IPS-NIHi11 (cell line): ENCODE results near the gene LRP2.
"Not testable (repeated sequence)": the region's sequence is repeated elsewhere in the genome, so short reads cannot be mapped to it uniquely, and the experiment has no call there.

Experiments used
- DNase-seq: peaks from one replicate; pipeline ENCODE4 v3.0.0; 2012; ENCODE audit warnings: mixed read lengths, low spot score

The LRP2 gene

GRCh38 chr2:169175112-169175511 lies 187.2 kb downstream of the LRP2 start:
- DNase-seq: no peak

DNA sequence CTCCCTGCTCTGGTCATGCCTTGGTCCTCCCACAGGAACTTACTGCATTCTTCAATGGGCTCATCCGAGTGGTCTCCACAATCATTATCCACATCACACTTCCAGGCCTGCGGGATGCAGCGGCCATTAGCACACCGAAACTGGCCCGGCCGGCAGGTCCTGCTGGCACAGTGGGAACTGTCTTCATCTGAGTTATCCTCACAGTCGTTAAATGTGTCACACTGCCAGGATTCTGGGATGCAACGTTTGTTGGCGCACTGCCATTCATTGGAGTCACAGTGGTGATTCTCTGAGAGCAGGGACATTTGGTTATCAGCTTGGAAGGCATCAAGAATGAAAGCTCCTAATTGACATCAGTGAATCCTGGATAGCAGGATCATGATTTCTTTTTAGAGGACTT lies 188.5 kb downstream of the LRP2 start:
- DNase-seq: no peak

DNA sequence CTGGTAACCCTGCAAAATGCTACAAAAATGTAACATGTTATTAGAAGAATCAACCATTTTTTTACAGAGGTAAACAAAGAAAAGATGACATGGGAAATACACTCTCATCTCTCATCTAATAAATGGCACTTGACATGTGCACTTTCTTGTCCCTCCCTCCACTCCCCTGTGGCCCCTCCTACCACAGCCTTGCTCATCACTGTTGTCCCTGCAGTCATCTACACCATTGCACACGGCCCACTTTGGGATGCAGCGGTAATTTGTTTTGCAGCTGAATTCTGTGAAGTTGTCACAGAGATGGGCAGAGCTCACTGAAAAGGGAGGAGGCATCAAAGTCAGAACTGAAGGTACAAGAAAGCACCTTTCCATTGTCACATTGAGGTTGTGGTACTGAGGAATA lies 189.4 kb downstream of the LRP2 start:
- DNase-seq: no peak

- no peak for DNase-seq
Measured at GRCh38 chr2:169172151-169172735, 190.1 kb downstream of the LRP2 start.

DNA sequence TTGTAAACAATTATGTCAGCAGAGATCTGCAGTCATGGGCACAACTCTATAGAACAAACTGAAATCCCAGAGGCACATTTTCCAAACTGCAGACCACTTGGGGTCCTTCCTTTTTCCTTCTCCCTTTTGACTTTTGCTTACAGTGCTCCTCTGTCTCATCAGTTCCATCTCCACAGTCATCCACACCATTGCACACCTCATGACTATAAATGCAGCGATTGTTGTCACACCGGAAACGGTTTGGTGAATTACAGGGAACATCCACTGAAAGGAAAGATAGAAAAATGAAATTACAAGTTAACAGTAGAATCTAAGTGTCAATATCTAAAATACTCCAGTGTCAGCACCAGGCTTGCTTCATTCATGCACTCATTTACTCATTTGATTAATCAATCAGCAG lies 196.5 kb downstream of the LRP2 start:
- DNase-seq: no peak

GRCh38 chr2:169164311-169164710 lies 198.0 kb downstream of the LRP2 start:
- DNase-seq: no peak

DNA sequence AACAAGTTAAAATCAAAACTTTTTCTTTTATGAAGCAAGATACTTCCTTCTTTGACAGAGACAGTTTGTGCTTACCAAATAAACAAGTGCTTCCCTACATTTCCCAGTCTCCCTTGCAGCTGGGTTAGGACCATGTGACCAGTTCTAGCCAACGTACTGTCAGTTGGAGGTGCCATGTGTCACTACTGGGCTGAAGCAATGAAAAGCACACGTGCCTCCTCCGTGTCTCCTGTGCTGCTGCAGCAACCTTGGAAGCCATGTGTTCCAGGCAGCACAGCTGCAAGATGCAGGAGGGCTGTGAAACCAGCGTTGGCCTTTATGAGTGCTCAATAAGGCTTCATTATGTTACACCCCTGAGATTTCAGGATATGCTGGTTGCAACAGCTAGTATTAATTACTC lies 199.7 kb downstream of the LRP2 start:
- no peak for DNase-seq

DNA sequence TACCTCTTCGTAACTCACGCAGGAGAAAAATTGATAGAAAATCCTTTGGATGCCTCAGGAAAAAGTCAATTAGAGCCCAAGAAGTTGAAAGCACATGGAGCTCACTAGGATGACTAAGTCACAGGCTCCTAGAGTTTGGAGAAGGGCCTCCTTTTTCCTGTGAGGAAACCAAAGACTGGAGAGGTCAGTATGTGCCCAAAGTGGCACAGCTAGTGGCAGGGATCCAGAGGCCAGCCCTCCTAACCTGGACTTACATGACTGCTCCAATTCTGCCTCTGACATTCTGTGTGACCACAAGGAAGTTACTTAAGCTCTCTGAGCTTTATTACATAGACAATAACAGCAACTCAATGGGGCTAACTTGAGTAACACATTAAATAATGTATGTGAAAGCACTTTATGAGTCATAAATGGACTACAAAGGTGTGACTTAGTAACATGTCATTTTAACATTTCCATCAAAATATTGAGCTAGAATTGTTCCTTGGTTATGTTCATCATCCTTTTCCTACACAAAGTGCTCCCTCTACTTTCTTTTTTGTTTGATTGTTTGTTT lies 201.3 kb downstream of the LRP2 start:
- no peak for DNase-seq

DNA sequence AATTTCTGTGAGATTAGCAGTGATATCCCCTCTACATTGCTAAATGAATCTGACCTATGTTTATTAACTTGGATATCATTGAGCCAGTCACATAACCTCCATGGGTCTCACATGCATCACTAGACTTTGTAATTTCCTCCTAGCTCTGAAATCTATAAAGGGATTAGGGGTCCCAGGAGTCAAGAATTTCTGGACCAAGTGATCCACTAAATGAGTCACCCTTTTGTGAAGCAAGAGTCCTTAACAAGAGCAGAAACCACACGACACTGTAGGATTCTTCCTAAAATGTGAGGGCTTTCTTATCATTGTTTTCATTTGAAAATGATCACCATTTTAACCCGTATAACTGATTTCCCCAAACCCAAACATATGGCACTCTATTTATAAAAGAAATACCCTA lies 202.6 kb downstream of the LRP2 start:
- no peak for DNase-seq

DNA sequence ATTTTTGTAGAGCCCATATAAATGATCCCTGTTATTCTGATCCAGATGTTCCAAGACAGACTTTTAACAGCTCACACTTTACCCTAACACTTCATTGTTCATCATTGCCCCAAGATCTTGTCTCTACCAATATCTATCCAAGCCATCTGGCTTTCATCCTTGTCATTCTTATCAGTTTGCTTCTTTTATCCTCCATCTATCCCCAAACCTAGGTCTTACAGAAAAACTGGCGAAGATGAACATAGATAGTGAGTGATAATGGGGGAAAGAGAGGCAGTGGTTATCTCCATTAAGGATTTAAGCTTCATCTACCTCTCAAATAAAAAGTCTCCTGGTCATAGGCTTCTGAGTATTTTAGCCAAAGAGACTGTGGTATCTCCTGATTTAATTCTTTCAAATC lies 203.5 kb downstream of the LRP2 start:
- DNase-seq: no peak

GRCh38 chr2:169146220-169146619 lies 216.1 kb downstream of the LRP2 start:
- no peak for DNase-seq

GRCh38 chr2:169143998-169144397 lies 218.3 kb downstream of the LRP2 start:
- DNase-seq: no peak

DNA sequence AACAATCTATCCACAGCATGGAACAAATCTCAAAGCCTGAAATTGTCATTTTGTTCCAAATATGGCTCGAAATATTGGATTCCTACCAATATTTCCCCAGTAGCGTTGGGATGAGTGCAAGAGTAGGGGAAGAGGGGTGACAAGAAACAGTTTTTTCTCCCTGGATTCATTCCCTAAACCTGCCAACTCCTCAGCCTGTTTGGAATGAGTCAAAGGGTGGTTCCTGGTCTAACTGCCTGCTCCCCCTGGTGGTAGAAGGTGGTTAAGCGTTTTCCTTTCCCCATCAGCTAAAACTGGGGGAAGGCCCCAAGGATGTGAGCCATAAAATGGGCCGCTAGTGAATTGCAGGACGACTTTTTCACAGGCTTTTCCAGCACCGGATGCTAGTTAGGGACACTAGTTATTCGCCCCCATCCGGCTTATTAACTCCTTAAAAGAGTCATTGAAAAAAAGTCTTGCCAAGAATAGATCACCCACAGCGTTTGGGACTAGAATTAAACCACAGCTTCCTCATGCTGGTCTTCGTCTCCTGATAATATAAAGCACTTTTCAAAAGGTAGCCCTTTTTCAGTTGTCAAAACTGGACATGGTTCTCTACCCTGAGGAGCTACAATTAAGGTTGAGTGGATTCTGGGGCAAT lies 220.5 kb downstream of the LRP2 start:
- DNase-seq: peak; percentile 70

DNA sequence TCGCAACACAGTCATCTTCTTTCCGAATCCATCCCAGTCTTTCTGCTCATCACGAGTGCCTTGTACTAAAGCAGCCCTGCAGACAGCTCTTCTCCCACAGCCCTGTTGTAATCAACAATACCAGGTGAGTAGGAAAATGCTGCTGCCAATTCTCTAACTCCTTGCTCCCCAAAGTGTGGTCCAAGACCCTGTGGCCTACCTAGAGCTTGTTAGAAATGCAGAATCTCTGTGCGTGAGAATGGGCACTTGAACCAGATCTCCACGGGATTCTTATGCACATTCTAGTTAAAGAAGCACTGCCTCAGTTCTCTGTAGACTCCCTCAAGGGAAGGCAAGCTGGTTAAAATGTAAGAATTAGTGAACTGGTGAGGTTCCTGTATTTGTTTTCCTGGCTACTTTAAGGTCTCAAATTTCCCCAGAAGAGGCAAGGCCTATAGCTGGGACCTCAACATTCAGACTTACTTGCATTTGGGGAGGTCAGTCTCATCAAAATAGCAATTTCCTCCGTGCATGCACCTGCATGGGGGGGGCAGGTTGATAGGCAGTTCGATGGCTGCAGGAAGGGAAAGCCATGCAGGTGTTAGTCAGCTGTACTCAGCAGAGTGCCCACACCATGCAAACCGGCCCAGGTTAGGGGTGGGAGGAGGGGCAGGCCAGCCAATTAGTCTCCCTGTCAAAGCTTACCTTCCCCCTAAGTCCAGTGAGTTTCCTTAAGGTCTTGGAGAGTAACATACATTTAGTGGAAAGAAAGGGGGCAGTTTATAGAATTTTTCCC lies 222.2 kb downstream of the LRP2 start:
- no peak for DNase-seq

DNA sequence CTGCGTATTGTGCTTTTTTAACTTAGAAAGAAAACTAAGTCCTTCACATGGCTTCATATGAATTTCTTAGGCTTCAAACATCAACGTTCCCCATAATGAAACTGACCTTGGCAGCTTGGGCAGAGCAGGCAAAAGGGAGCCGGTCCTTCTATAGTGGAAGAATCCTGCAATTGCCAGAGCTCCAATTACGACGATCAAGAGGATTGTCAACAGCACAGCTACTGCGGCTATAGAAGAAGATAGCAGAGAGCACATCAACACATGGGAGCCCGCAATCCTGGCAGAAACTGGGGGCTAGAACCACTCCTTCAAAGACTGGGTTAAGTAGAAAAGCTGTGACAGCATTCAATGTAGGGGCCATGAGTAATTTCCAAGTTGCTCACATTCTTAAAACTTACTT lies 223.2 kb downstream of the LRP2 start:
- no peak for DNase-seq

GRCh38 chr2:169137924-169138323 lies 224.4 kb downstream of the LRP2 start:
- DNase-seq: no peak

DNA sequence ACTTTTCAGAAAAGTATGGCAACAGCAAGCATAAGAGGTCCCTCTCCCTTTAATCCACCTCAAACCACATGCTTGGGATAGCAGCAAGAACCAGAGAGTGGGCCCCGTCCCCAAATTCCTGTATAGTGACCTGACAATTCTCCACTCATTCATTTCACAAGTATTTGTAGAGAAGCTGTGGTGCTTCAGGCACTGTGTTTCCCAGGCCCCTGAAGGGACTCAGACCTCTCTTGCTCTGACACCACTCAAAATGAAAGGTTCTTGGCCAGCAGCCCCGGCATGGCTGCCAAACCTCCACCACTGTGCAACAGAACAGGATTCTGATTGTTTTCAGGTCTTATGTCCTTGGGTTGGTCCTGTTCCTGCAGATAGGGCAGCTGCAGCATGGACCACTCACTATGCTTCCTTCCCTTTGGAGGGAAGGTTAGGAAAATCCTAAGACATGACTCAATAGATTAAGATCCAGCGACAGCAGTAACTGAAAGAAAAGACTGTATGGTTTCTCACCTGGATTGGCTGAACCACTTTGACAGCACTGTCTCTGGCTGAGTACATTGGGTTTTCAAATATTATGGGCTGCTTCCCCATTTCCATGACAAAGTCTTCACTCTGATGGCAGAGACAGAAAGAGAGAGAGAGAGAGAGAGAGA lies 225.3 kb downstream of the LRP2 start:
- no peak for DNase-seq

GRCh38 chr2:169136428-169136827 lies 225.9 kb downstream of the LRP2 start:
- not testable (repeated sequence) for DNase-seq

- not testable (repeated sequence) for DNase-seq
Measured at GRCh38 chr2:169134272-169134671, 228.1 kb downstream of the LRP2 start.

DNA sequence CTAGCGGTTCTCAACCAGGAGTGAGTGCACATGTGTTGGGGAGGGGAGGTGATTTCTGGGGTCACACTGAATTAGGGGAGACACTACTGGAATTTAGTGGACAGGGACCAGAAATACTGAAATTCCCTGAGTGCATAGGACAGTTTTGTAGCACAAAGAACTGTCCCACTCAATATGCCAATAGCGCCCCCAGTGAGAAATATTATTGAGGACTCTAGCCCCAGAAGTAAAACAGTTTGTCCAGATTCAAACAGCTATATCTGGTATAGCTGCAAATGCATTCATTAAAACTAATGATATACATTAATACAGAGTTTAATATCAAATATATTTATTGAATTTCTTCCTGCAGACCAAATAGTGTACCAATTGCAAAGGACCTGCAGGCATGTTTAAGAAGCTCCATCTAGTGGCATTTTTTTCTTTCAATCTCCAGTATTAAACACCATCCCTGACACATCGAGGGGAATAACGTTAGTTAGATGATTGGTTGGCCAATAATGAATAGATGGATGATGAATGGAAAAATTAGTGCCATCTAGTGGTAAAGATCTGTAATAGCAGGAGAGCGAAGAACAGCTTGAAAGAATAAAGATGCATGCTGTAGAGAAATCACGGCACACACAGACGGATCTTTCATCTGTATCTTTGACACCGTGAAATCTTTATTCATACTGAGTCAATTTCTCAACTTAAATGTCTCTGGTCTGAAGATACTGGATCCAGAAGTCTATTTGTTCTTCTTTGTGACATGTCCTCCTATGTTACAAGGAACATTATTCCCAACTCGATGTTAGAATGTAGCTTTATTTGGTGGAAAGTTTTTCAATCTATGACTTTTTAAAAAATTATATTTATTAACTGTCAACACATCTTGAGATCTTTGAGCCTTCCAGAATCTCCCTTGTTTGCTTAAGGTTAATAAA lies 230.5 kb downstream of the LRP2 start:
- DNase-seq: peak; percentile 66

DNA sequence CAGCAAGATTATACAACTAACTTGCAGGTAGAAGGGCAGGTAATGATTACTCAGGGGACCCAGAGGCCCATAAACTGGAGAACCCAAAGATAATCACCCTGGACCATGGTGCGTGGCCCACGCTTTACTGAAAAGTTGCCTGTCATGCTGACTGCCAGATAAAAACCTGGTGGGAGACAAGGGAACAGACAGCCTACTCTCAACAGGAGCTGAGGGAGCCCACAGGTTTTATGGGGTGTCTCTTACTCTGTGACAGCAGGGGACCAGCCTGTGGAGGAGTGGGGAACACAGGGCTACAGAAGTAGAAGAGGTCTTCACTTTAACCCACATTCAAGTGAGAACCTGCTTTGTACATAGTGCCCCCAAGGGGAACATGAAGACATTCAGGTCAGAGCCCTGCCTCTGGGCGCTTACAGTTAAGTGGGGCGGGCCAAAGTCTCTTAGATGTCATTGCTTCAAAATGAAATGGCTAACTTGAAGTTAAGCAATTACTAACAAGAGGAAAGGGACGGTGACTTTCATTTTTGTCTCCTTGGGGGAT lies 232.6 kb downstream of the LRP2 start:
- no peak for DNase-seq
